HCT116 (cell line): ENCODE data around the gene ZNF593. TPM values are rescaled to one million over a fixed set of nuclear protein-coding genes. Genes with fewer than 3 reads are reported as not detected.

Experiments used
- ATAC-seq: fragments of 200-7000 bp; cut with Tn5 transposase; 2 replicates; pipeline ENCODE4 v1.9.1; 2020; ENCODE audit warnings: mild to moderate bottlenecking, moderate library complexity
- BruUV-seq: library from RNA; stranded (reverse); fragments of 400-500 nt; replicated peaks from 2 replicates; lab custom pipeline; 2021; lab: Mats Ljungman, UMichigan
- CTCF ChIA-PET: fragments of 300-600 bp; sonication (Branson Sonifier 250); formaldehyde crosslinking; loops from one replicate; lab custom pipeline; 2021; ENCODE audit warnings: antibody characterized with exemption; lab: Charles Lee
- POLR2A ChIA-PET: fragments of 300-600, 350-600 bp; sonication (Branson Sonifier 250); formaldehyde crosslinking; loops from one replicate; lab custom pipeline; 2021; ENCODE audit warnings: antibody characterized with exemption; lab: Charles Lee
- RAD21 ChIA-PET, 2 experiments: fragments of 300-600 bp; sonication (Branson Sonifier 250); formaldehyde crosslinking; loops; one replicate each; lab custom pipeline; 2023; ENCODE audit warnings: low total read pairs in 2 of 2; ENCODE audit not compliant: uncharacterized antibody in 2 of 2, unreplicated experiment in 2 of 2, low non-redundant PET in 1 of 2; lab: Charles Lee
- DNase-seq: peaks from one replicate; pipeline ENCODE4 v3.0.0-alpha.2; 2010; ENCODE audit warnings: low read depth, low spot score
- H2AFZ ChIP-seq: fragments of 200-600 bp; shearing (Covaris generic), sonication (generic); 2 replicates; pipeline ENCODE4 v1.6.1; 2017; ENCODE audit warnings: low read depth, mixed run types, mixed read lengths, antibody characterized with exemption, low read length; ENCODE audit not compliant: poor library complexity, severe bottlenecking
- H3K27ac ChIP-seq: 2 replicates; pipeline ENCODE4 v1.5.1; 2012; ENCODE audit warnings: low read depth, low read length
- H3K27me3 ChIP-seq: fragments of 200-600 bp; sonication (generic); 2 replicates; pipeline ENCODE4 v1.6.1; 2016; ENCODE audit warnings: mixed run types, low read length, mixed read lengths; ENCODE audit not compliant: insufficient read depth
- H3K36me3 ChIP-seq, 2 experiments: fragments of 200-500 bp in 1 of 2; fragments of 200-600 bp in 1 of 2; sonication (Bioruptor generic) in 1 of 2; sonication (generic) in 1 of 2; 2 replicates each; pipeline versions ENCODE4 v1.5.1 to v1.6.1; 2014 to 2016; ENCODE audit warnings: low read length in 2 of 2, inconsistent platforms in 1 of 2, mixed read lengths in 1 of 2, mixed run types in 1 of 2; ENCODE audit not compliant: insufficient read depth in 2 of 2, control insufficient read depth in 1 of 2
- H3K4me1 ChIP-seq, 2 experiments: fragments of 200-600 bp in 1 of 2; sonication (generic) in 1 of 2; 2 replicates each; pipeline versions ENCODE4 v1.5.1 to v1.6.1; 2012 to 2017; ENCODE audit warnings: low read length in 2 of 2, inconsistent platforms in 1 of 2, mild to moderate bottlenecking in 1 of 2, mixed read lengths in 1 of 2, mixed run types in 1 of 2, moderate library complexity in 1 of 2; ENCODE audit not compliant: insufficient read depth in 2 of 2, control insufficient read depth in 1 of 2
- H3K4me2 ChIP-seq: fragments of 200-600 bp; sonication (generic); 2 replicates; pipeline ENCODE4 v1.6.1; 2017; ENCODE audit warnings: mixed run types, low read length, mixed read lengths
- H3K4me3 ChIP-seq, 2 experiments: fragments of 200-600 bp in 1 of 2; sonication (generic) in 1 of 2; replicated peaks in 1 of 2; 2 replicates each; pipeline ENCODE4 v1.5.1; 2011 to 2016; ENCODE audit warnings: low read length in 2 of 2, control low read depth in 1 of 2, low read depth in 1 of 2, mild to moderate bottlenecking in 1 of 2, mixed read lengths in 1 of 2, mixed run types in 1 of 2
- H3K79me2 ChIP-seq: fragments of 200-600 bp; sonication (generic); 2 replicates; pipeline ENCODE4 v1.6.1; 2017; ENCODE audit warnings: mild to moderate bottlenecking, mixed run types, low read length, moderate library complexity, mixed read lengths; ENCODE audit not compliant: insufficient read depth
- H3K9ac ChIP-seq: fragments of 200-600 bp; sonication (generic); 2 replicates; pipeline ENCODE4 v1.6.1; 2016; ENCODE audit warnings: low read length, mixed read lengths
- H3K9me2 ChIP-seq: fragments of 200-600 bp; sonication (generic), shearing (Covaris generic); 2 replicates; pipeline ENCODE4 v1.6.1; 2017; ENCODE audit warnings: mixed run types, mild to moderate bottlenecking, moderate library complexity; ENCODE audit not compliant: insufficient read depth
- H3K9me3 ChIP-seq, 2 experiments: fragments of 200-500 bp in 1 of 2; fragments of 200-600 bp in 1 of 2; sonication (Bioruptor generic) in 1 of 2; sonication (generic) in 1 of 2; 2 replicates each; pipeline ENCODE4 v1.6.1; 2014 to 2017; ENCODE audit warnings: low read length in 2 of 2, mixed read lengths in 2 of 2, inconsistent platforms in 1 of 2, low read depth in 1 of 2, mild to moderate bottlenecking in 1 of 2, mixed run types in 1 of 2, moderate library complexity in 1 of 2; ENCODE audit not compliant: control insufficient read depth in 1 of 2, insufficient read depth in 1 of 2
- H4K20me1 ChIP-seq: fragments of 200-600 bp; sonication (generic), shearing (Covaris generic); 2 replicates; pipeline ENCODE4 v1.6.1; 2017; ENCODE audit warnings: mixed run types, mild to moderate bottlenecking, moderate library complexity; ENCODE audit not compliant: insufficient read depth
- CBX3 ChIP-seq: IDR thresholded peaks from 2 replicates; pipeline ENCODE4 v1.6.1; 2012; ENCODE audit warnings: low read depth
- EZH2 ChIP-seq: fragments of 200-600 bp; sonication (generic); IDR thresholded peaks from 2 replicates; pipeline ENCODE4 v1.6.1; 2017; ENCODE audit warnings: antibody characterized with exemption, mixed run types
- FOSL1 ChIP-seq: IDR thresholded peaks from 2 replicates; pipeline ENCODE4 v1.6.1; 2012; ENCODE audit warnings: low read depth
- RAD21 ChIP-seq: IDR thresholded peaks from 2 replicates; pipeline ENCODE4 v1.6.1; 2012; ENCODE audit warnings: low read depth, mild to moderate bottlenecking
- SIN3A ChIP-seq: IDR thresholded peaks from 2 replicates; pipeline ENCODE4 v1.6.1; 2012; ENCODE audit warnings: low read depth
- SRF ChIP-seq: IDR thresholded peaks from 2 replicates; pipeline ENCODE4 v1.6.1; 2012; ENCODE audit warnings: low read depth
- ZFX ChIP-seq: fragments of 450-650 bp; IDR thresholded peaks from 2 replicates; pipeline ENCODE4 v1.6.1; 2017
- intact Hi-C: fragments of 100-400 bp; cut with micrococcal nuclease; formaldehyde crosslinking; loops from 2 replicates; pipeline ENCODE4 v1.10.0; 2022
- total RNA-seq: library from RNA; stranded (reverse); gene quantifications from one replicate; pipeline ENCODE4 v1.2.1, GENCODE V29; 2021; ENCODE audit not compliant: unreplicated experiment

Gene ZNF593
- total RNA-seq, 1 experiment from 2014 or later = 62.4 TPM

DNA sequence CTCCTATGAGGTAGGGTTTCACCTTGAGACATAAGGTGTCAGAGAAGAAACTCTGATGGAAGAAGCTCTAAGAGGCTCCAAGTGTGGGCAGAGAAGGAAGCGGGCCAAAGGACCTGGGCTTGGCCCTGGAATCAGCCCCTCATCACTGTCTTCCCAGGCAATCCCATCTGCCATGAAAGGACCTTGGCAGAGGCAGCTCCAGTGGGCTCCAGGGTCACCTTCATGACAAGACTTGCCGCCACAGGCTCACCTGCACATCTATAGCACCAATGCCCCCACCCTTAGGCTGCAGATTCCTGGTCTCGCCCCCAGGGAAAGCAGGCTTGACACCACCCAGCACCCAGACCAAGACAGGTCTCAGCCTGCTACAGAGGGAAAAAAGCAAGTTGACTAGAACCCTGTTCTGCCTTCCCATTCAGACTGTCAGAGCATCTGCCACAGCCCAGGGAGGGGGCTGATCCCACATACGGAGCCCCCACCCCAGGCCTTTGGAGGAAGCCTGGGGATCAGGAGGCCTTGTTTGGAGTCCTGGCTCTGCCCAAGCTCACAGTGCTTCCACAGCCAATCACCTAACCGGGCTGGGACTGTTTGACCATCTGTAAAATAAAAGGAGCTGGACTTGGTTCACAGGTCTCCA is 11.3 kb upstream of the ZNF593 start (continued):
- no peak for TF ChIP-seq SIN3A
- no peak for TF ChIP-seq SRF
- no peak for TF ChIP-seq RAD21
- no peak for TF ChIP-seq EZH2
- no peak for TF ChIP-seq CBX3

DNA sequence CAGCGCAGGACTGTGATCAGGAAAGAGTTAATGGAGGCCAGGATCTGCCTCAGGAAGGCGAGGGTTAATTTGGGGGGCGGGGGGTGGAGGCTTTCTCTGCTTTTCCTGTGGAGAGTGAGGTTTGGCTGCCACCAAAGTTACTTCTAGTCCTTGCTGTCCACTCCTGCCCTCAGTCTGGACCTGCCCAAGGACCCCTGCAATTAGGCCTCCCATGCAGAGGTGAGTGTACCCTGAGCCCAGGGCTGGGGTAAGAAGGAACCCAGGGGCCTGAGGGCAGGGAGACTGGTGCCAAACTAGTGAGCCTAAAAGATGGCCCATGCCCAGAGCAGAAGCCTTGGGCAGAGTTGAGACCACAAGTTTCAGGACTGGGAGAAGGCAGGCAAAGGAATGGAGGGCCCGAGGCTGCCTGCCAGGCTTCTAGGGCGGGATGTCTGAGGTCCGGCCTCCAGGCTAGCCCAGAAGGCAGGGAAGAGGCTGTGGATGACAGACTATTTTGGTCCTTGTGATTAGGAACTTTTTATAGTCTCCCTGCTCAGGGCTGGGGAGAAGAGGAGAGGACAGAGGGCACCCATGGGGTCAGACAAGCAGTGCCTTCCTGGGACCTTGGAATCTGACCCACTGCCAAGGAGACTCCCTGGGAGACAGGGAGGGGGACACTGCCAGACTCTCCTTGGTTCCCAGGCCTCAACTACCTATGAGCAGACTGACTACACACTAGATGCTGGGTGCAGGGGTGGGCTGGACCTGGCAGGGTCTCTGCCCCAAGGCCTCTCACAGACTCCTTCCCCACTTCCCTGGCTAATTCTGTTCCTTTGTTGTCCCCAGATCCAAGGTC is 10.6 kb upstream of the ZNF593 start, which contains the start of gene FAM110D:
Gene FAM110D (plus strand): TSS at position 172 of the 835 bp plus-strand sequence. CDS start 2,213 bp downstream, outside the sequence.
- Histone ChIP-seq H3K9me3 (no peaks in the 10 kb centered on the region), H3K27me3 (no peaks in the 10 kb centered on the region), H3K27ac (no peak within 1 kb of the TSS; the same call in 1 of the 2 replicates), H3K9ac (no peak within 1 kb of the TSS), H4K20me1 (no peaks in the 10 kb centered on the region), H3K4me2 (peak within 1 kb of the TSS; percentile 50), H3K79me2 (no peaks in the 10 kb centered on the region), H3K36me3 (no peaks in the 10 kb centered on the region), H3K4me1 (peaks cover 20 to 52% of the 10 kb centered on the region in 2 experiments), H3K9me2 (no peaks in the 10 kb centered on the region), H3K4me3 (peak within 1 kb of the TSS; percentile 13 to 33; a peak in 3 of 4 replicates), H2AFZ (no peak within 1 kb of the TSS)
- DNase-seq (no peak), ATAC-seq (no peak)
- no TSS peak for BruUV-seq
- TF ChIP-seq RAD21 = no peak
- peak; percentile 20; the same call in 1 of the 2 replicates for TF ChIP-seq ZFX
- RAD21 ChIA-PET = no interaction called here
- intact Hi-C loops = no loop called here
- POLR2A ChIA-PET = no interaction called here
- CTCF ChIA-PET = interaction anchor here (1.0 to 2.5 kb wide), 2 partner anchors 11 to 14 kb away, joined by 3 to 15 read pairs; partner anchors contain the start of gene ZNF593

DNA sequence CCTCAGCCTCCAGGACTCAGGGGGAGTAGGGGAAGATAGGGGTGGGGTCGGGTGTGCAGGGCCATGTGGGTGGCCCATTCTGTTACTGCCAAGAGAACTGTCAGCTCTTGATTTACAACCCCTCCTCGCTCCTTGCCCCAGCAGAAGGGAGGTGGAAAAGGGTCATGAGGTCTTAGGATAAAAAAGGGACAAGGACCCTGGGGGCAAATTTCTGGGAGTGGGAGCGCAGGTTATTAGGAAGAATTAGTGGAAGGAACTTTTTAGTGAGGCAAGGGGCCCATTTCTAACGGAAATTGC is 10.0 kb upstream of the ZNF593 start:
- ATAC-seq = no peak
- Histone ChIP-seq H3K4me1 (peaks cover 20 to 57% of the 10 kb centered on the region in 2 experiments), H3K79me2 (no peaks in the 10 kb centered on the region), H3K9ac (no peak overlapping the region), H4K20me1 (no peaks in the 10 kb centered on the region), H3K9me3 (no peaks in the 10 kb centered on the region), H3K27me3 (no peaks in the 10 kb centered on the region), H2AFZ (no peak overlapping the region), H3K36me3 (no peaks in the 10 kb centered on the region), H3K27ac (no peak overlapping the region), H3K4me2 (peak overlapping the region; percentile 50; the same call in 1 of the 2 replicates), H3K9me2 (no peaks in the 10 kb centered on the region), H3K4me3 (no peak overlapping the region)
- no peak for DNase-seq
- no TSS peak for BruUV-seq
- CTCF ChIA-PET = no interaction called here
- intact Hi-C loops = no loop called here
- RAD21 ChIA-PET = no interaction called here
- no peak for TF ChIP-seq FOSL1
- POLR2A ChIA-PET = no interaction called here
